Measurements from ENCODE around the gene PRKCE. TPM values are rescaled to one million over a fixed set of nuclear protein-coding genes. Genes with fewer than 3 reads are reported as not detected.

PRKCE gene
- total and polyA plus RNA-seq, 2 donors (not counting 1 experiment from before 2014, with no cell fraction given): 23.6 to 271 TPM

- TF ChIP-seq CTCF (IDR thresholded peaks at IDR 0.05) (no peak), EZH2 (IDR thresholded peaks at IDR 0.05; ENCODE audit: borderline replicate concordance, insufficient read depth, low read depth, low read length, poor library complexity, severe bottlenecking) (no peak)
- no peaks in the 10 kb centered on the region for H3K4me1 Mint-ChIP-seq
- no peak overlapping the region for H3K4me3 ChIP-seq (ENCODE audit: control extremely low read depth in 1 of 5, extremely low read depth in 1 of 5, insufficient read depth in 1 of 5, low read depth in 2 of 5, low read length in 4 of 5)
- no peak overlapping the region for H3K4me3 Mint-ChIP-seq
- no peak for DNase-seq
- H3K27ac ChIP-seq (ENCODE audit: low read length in 2 of 2): no peak overlapping the region
- H3K79me2 ChIP-seq (ENCODE audit: control insufficient read depth, insufficient read depth, low read length): no peaks in the 10 kb centered on the region
- no peak overlapping the region for H2AFZ ChIP-seq (ENCODE audit: insufficient read depth, low read depth, low read length, poor library complexity, severe bottlenecking)
- no peaks in the 10 kb centered on the region for H3K36me3 ChIP-seq (replicated peaks in 1 of 2; ENCODE audit: control extremely low read depth in 1 of 2, control insufficient read depth in 1 of 2, extremely low read depth in 1 of 2, insufficient read depth in 2 of 2, low read length in 1 of 2)
- no peak overlapping the region for H3K27ac Mint-ChIP-seq
- ATAC-seq (ENCODE audit: low read depth): no peak
- intact Hi-C loops (cut with micrococcal nuclease): no loop called here
- no peaks in the 10 kb centered on the region for H3K4me1 ChIP-seq (ENCODE audit: control insufficient read depth in 2 of 2, insufficient read depth in 2 of 2, low read length in 2 of 2)
- no peaks in the 10 kb centered on the region for H3K9me3 ChIP-seq (ENCODE audit: control extremely low read depth in 1 of 3, control insufficient read depth in 2 of 3, insufficient read depth in 1 of 3, low read length in 2 of 3)
- peaks cover 8% of the 10 kb centered on the region for H3K27me3 Mint-ChIP-seq
- H3K4me2 ChIP-seq (replicated peaks; ENCODE audit: low read depth, low read length, poor library complexity, severe bottlenecking): no peak overlapping the region
- CTCF ChIA-PET: no interaction called here
- H3K9me3 Mint-ChIP-seq (ENCODE audit: insufficient read depth): no peaks in the 10 kb centered on the region
- WGBS (ENCODE audit: insufficient coverage): 92% methylated on average over 2 of the region's 2 CpGs
- POLR2A ChIA-PET: no interaction called here
- H3K27me3 ChIP-seq (replicated peaks in 1 of 4; ENCODE audit: control extremely low read depth in 1 of 4, control insufficient read depth in 3 of 4, insufficient read depth in 4 of 4, low read length in 3 of 4): no peaks in the 10 kb centered on the region
- H4K20me1 ChIP-seq (ENCODE audit: control insufficient read depth, insufficient read depth, low read length, poor library complexity, severe bottlenecking): no peaks in the 10 kb centered on the region
- H3K9ac ChIP-seq (ENCODE audit: low read length): no peak overlapping the region
Measured at GRCh38 chr2:45617496-45617895, 34.0 kb upstream of the PRKCE start.

- ChIA-PET CTCF (no interaction called here), POLR2A (no interaction called here)
- WGBS (ENCODE audit: insufficient coverage): 100% methylated on average over 2 of the region's 6 CpGs
- H3K27me3 ChIP-seq (replicated peaks in 1 of 4; ENCODE audit: control extremely low read depth in 1 of 4, control insufficient read depth in 3 of 4, insufficient read depth in 4 of 4, low read length in 3 of 4): no peaks in the 10 kb centered on the region
- H3K27ac ChIP-seq (ENCODE audit: low read length in 2 of 2): no peak overlapping the region
- H3K4me3 ChIP-seq (ENCODE audit: control extremely low read depth in 1 of 5, extremely low read depth in 1 of 5, insufficient read depth in 1 of 5, low read depth in 2 of 5, low read length in 4 of 5): no peak overlapping the region
- H3K4me2 ChIP-seq (replicated peaks; ENCODE audit: low read depth, low read length, poor library complexity, severe bottlenecking): no peak overlapping the region
- H4K20me1 ChIP-seq (ENCODE audit: control insufficient read depth, insufficient read depth, low read length, poor library complexity, severe bottlenecking): no peaks in the 10 kb centered on the region
- Mint-ChIP-seq H3K9me3 (ENCODE audit: insufficient read depth) (no peaks in the 10 kb centered on the region), H3K4me3 (no peak overlapping the region), H3K27ac (no peak overlapping the region), H3K4me1 (no peaks in the 10 kb centered on the region), H3K27me3 (peaks cover 21% of the 10 kb centered on the region)
- no peaks in the 10 kb centered on the region for H3K9me3 ChIP-seq (ENCODE audit: control extremely low read depth in 1 of 3, control insufficient read depth in 2 of 3, insufficient read depth in 1 of 3, low read length in 2 of 3)
- H2AFZ ChIP-seq (ENCODE audit: insufficient read depth, low read depth, low read length, poor library complexity, severe bottlenecking): no peak overlapping the region
- TF ChIP-seq EZH2 (IDR thresholded peaks at IDR 0.05; ENCODE audit: borderline replicate concordance, insufficient read depth, low read depth, low read length, poor library complexity, severe bottlenecking) (no peak), CTCF (IDR thresholded peaks at IDR 0.05) (no peak)
- ATAC-seq (ENCODE audit: low read depth) (no peak), DNase-seq (no peak)
- H3K9ac ChIP-seq (ENCODE audit: low read length): no peak overlapping the region
- no peaks in the 10 kb centered on the region for H3K36me3 ChIP-seq (replicated peaks in 1 of 2; ENCODE audit: control extremely low read depth in 1 of 2, control insufficient read depth in 1 of 2, extremely low read depth in 1 of 2, insufficient read depth in 2 of 2, low read length in 1 of 2)
- H3K4me1 ChIP-seq (ENCODE audit: control insufficient read depth in 2 of 2, insufficient read depth in 2 of 2, low read length in 2 of 2): no peaks in the 10 kb centered on the region
- H3K79me2 ChIP-seq (ENCODE audit: control insufficient read depth, insufficient read depth, low read length): no peaks in the 10 kb centered on the region
- intact Hi-C loops (cut with micrococcal nuclease): no loop called here
Measured at GRCh38 chr2:45622336-45623075, 29.0 kb upstream of the PRKCE start.
